ENCODE data around the gene SETD1A. TPM values are rescaled to one million over a fixed set of nuclear protein-coding genes. Genes with fewer than 3 reads are reported as not detected.

Gene SETD1A
- total and polyA plus RNA-seq, 5 donors from 2014 or later, result 0.33 to 35.2 (median 0.85) TPM

DNA sequence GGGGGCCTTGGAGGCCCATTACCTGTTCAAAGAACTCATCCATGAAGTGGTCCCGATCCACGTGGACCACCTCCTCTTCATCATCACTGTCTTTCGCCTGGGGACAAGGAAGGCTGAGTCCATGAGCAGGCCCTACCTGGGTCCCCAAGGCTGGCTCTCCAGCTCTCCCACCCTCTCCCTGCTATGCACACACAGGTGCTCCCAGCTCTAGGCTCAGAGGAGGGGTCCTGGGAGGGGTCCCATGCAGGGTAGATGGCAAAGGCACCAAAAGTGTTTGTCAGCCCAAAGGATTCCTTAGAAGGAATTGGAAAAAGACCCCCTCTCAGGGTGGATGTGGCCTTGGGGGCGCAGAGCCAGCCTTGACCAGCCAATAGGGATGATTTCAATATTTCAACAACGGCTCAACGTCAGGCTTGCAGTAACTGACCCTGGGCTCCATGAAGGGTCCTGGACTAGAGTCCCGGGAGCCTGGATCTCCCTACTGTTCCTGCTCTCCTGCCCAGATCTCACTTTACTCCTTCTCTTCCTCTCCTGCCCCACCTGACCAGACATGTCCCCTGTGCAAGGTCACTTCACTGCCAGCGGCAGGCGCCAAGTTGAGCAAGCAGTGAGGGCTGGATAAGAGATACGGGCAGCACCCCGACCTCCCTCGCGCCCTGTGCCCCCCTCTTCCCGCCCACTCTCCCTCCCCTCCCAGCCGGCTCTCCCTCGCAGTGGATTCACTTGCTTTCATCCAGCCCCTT lies 44.1 kb downstream of the SETD1A start:
- DNase-seq, result no peak
- H3K4me3 ChIP-seq (ENCODE audit: low read depth, low read length), result no peak overlapping the region
- H3K36me3 ChIP-seq (ENCODE audit: control insufficient read depth, insufficient read depth, low read length), result no peaks in the 10 kb centered on the region
- Mint-ChIP-seq H3K36me3 (no peaks in the 10 kb centered on the region), H3K4me1 (peaks cover 0 to 8% (median 0%) of the 10 kb centered on the region in 4 donors), H3K9me3 (no peaks in the 10 kb centered on the region), H3K27ac (no peak overlapping the region), H3K4me3 (no peak overlapping the region), H3K27me3 (peaks cover 20% of the 10 kb centered on the region)
- ATAC-seq (ENCODE audit: low read depth in 2 of 2), result no peak
- peaks cover 9% of the 10 kb centered on the region for H3K4me1 ChIP-seq (ENCODE audit: control insufficient read depth, insufficient read depth, low read length, poor library complexity, severe bottlenecking)
- H3K27me3 ChIP-seq (ENCODE audit: control insufficient read depth, insufficient read depth, low read length), result no peaks in the 10 kb centered on the region
- H3K27ac ChIP-seq (ENCODE audit: insufficient read depth, low read length, poor library complexity, severe bottlenecking), result no peak overlapping the region
- no peaks in the 10 kb centered on the region for H3K9me3 ChIP-seq (ENCODE audit: control insufficient read depth in 2 of 2, low read length in 2 of 2)

DNA sequence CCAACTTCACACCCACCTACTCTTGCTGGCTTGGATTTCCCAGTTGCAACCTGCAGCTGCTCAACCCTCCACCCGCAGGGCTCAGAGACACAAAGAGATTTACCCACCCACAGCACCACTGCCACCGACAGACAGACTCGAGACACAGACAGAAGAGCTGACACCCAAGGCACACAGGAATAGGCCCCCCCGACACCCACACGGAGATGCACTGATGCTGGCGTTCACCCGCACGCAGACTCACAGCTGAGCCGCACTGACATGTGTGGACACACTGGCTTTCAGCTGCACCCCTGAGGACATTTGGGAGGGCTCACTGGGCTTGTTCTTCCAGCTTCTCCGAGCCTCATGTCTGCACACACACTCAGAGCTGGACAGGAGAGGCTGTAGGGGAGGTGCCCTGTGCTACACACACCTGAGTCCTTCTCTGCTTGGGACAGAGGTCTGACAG lies 44.7 kb downstream of the SETD1A start:
- H3K9me3 ChIP-seq (ENCODE audit: control insufficient read depth in 2 of 2, low read length in 2 of 2), result no peaks in the 10 kb centered on the region
- Mint-ChIP-seq H3K4me1 (peaks cover 0 to 4% (median 0%) of the 10 kb centered on the region in 4 donors), H3K4me3 (no peak overlapping the region), H3K9me3 (no peaks in the 10 kb centered on the region), H3K27ac (peak overlapping the region in 1 of 3 donors; percentile 43), H3K27me3 (peaks cover 21% of the 10 kb centered on the region), H3K36me3 (no peaks in the 10 kb centered on the region)
- no peak overlapping the region for H3K27ac ChIP-seq (ENCODE audit: insufficient read depth, low read length, poor library complexity, severe bottlenecking)
- no peaks in the 10 kb centered on the region for H3K36me3 ChIP-seq (ENCODE audit: control insufficient read depth, insufficient read depth, low read length)
- ATAC-seq (ENCODE audit: low read depth in 2 of 2) (no peak), DNase-seq (no peak)
- no peak overlapping the region for H3K4me3 ChIP-seq (ENCODE audit: low read depth, low read length)
- no peaks in the 10 kb centered on the region for H3K27me3 ChIP-seq (ENCODE audit: control insufficient read depth, insufficient read depth, low read length)
- H3K4me1 ChIP-seq (ENCODE audit: control insufficient read depth, insufficient read depth, low read length, poor library complexity, severe bottlenecking), result peaks cover 4% of the 10 kb centered on the region

DNA sequence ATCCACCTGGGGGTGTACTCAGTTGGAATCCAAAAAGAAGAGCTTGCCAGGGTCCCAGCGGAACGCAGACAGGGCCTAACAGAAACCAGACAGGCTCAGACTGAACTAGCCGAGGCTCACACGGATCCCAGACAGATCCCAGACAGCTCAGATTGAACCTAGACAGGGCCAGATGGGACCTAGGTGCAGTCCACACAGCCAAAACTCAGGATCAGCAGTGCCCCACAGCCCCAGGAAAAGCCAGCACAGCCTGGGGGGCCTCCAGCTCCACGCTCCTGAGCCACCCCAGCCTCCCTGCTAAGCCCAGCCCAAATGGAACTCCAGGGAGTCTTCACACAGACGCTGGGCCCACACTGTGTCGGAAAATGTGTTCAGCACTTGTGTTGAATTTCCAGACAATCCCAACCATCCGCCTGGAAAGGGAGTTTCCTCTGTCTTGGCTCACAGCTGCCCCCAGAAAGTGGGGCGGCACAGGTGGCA lies 45.3 kb downstream of the SETD1A start:
- Mint-ChIP-seq H3K27ac (no peak overlapping the region), H3K4me3 (no peak overlapping the region), H3K4me1 (peaks cover 0 to 2% (median 0%) of the 10 kb centered on the region in 4 donors), H3K36me3 (no peaks in the 10 kb centered on the region), H3K27me3 (peaks cover 24% of the 10 kb centered on the region), H3K9me3 (no peaks in the 10 kb centered on the region)
- ATAC-seq (ENCODE audit: low read depth in 2 of 2), result no peak
- Histone ChIP-seq H3K9me3 (ENCODE audit: control insufficient read depth in 2 of 2, low read length in 2 of 2) (no peaks in the 10 kb centered on the region), H3K4me3 (ENCODE audit: low read depth, low read length) (no peak overlapping the region), H3K36me3 (ENCODE audit: control insufficient read depth, insufficient read depth, low read length) (no peaks in the 10 kb centered on the region), H3K27ac (ENCODE audit: insufficient read depth, low read length, poor library complexity, severe bottlenecking) (no peak overlapping the region), H3K4me1 (ENCODE audit: control insufficient read depth, insufficient read depth, low read length, poor library complexity, severe bottlenecking) (no peaks in the 10 kb centered on the region), H3K27me3 (ENCODE audit: control insufficient read depth, insufficient read depth, low read length) (no peaks in the 10 kb centered on the region)
- no peak for DNase-seq

DNA sequence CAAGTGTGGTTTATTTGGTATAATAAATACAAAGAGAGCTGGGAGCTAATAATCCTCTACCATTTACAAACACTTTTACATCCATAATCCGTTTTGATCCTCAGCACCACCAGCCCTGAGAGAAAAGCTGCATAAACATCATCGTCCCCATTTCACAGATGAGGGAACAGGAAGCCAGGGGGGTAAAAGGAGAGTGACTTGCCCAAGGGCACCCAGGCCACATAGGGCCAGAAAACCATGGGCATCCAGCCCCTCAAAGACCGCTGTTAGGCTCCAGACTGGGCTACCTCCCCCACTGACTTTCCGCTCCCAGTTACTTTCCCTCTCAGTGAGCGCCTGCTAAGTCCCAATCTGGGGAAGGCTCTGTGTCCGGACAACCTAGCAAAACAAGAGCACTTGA lies 46.2 kb downstream of the SETD1A start:
- Histone ChIP-seq H3K27me3 (ENCODE audit: control insufficient read depth, insufficient read depth, low read length) (no peaks in the 10 kb centered on the region), H3K9me3 (ENCODE audit: control insufficient read depth in 2 of 2, low read length in 2 of 2) (no peaks in the 10 kb centered on the region), H3K36me3 (ENCODE audit: control insufficient read depth, insufficient read depth, low read length) (no peaks in the 10 kb centered on the region), H3K4me1 (ENCODE audit: control insufficient read depth, insufficient read depth, low read length, poor library complexity, severe bottlenecking) (no peaks in the 10 kb centered on the region), H3K27ac (ENCODE audit: insufficient read depth, low read length, poor library complexity, severe bottlenecking) (no peak overlapping the region), H3K4me3 (ENCODE audit: low read depth, low read length) (no peak overlapping the region)
- Mint-ChIP-seq H3K4me3 (no peak overlapping the region), H3K9me3 (no peaks in the 10 kb centered on the region), H3K36me3 (no peaks in the 10 kb centered on the region), H3K27ac (peak overlapping the region in 1 of 3 donors; percentile 75), H3K4me1 (peaks cover 0 to 2% (median 0%) of the 10 kb centered on the region in 4 donors), H3K27me3 (peaks cover 21% of the 10 kb centered on the region)
- ATAC-seq (ENCODE audit: low read depth in 2 of 2), result no peak
- no peak for DNase-seq

DNA sequence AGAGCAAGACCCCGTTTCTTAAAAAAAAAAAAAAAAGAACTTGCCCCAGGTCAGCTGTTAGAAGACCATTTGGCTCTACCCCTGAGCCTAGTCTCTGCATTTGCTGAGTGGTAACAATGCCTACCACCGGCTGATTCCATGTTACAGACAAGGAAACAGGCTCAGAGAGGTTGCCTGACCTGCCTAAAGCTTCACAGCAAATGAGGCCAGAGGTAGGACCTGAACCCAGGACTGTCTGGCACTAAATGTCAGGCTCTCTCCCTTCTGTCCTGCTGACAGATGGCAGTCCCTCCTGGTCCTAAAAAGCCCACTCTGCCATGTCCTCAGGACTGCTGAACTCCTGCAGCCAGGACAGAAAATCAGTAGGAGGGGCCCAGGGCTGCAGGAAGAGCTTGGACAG lies 47.1 kb downstream of the SETD1A start:
- H3K36me3 ChIP-seq (ENCODE audit: control insufficient read depth, insufficient read depth, low read length), result no peaks in the 10 kb centered on the region
- no peaks in the 10 kb centered on the region for H3K9me3 ChIP-seq (ENCODE audit: control insufficient read depth in 2 of 2, low read length in 2 of 2)
- DNase-seq, result no peak
- H3K27ac ChIP-seq (ENCODE audit: insufficient read depth, low read length, poor library complexity, severe bottlenecking), result no peak overlapping the region
- no peak overlapping the region for H3K27ac Mint-ChIP-seq
- ATAC-seq (ENCODE audit: low read depth in 2 of 2), result no peak
- no peaks in the 10 kb centered on the region for H3K36me3 Mint-ChIP-seq
- H3K4me1 Mint-ChIP-seq, result peaks cover 0 to 3% (median 0%) of the 10 kb centered on the region in 4 donors
- H3K9me3 Mint-ChIP-seq, result no peaks in the 10 kb centered on the region
- H3K4me1 ChIP-seq (ENCODE audit: control insufficient read depth, insufficient read depth, low read length, poor library complexity, severe bottlenecking), result no peaks in the 10 kb centered on the region
- peaks cover 2% of the 10 kb centered on the region for H3K27me3 ChIP-seq (ENCODE audit: control insufficient read depth, insufficient read depth, low read length)
- H3K27me3 Mint-ChIP-seq, result peaks cover 30% of the 10 kb centered on the region
- no peak overlapping the region for H3K4me3 ChIP-seq (ENCODE audit: low read depth, low read length)
- no peak overlapping the region for H3K4me3 Mint-ChIP-seq

DNA sequence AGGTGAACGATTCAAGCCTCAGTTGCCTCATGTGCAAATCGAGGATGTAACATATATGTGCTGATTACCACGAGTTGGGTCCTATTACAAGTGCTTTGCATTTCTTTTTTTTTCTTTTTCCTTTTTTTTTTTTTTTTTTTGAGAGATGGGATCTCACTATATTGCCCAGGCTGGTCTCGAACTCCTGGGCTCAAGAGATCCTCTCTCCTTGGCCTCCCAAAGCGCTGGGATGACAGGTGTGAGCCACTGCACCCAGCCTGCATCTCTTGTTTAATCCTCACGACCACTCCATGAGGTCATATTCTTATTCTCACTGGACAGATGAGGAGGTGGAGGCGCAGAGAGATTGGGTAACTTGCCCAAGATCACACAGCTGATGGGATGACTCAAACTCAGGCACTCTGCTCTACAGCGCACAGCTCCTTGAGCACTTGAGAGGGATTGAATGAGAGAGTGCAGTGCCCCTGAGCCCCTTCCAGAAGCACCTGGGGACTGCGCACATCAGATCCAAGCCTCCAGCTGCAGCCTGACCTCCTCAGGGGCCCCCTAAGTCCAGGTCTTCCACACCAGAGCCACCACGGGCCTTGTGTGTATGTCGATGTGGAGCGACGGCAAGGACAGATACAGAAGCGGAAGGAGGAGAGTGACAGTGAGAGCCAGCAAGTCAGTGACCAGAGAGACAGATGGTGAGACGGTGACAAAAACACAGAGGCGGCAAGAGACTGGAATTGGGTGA lies 48.0 kb downstream of the SETD1A start:
- Histone ChIP-seq H3K27me3 (ENCODE audit: control insufficient read depth, insufficient read depth, low read length) (peaks cover 4% of the 10 kb centered on the region), H3K9me3 (ENCODE audit: control insufficient read depth in 2 of 2, low read length in 2 of 2) (no peaks in the 10 kb centered on the region), H3K36me3 (ENCODE audit: control insufficient read depth, insufficient read depth, low read length) (no peaks in the 10 kb centered on the region), H3K27ac (ENCODE audit: insufficient read depth, low read length, poor library complexity, severe bottlenecking) (no peak overlapping the region), H3K4me3 (ENCODE audit: low read depth, low read length) (no peak overlapping the region), H3K4me1 (ENCODE audit: control insufficient read depth, insufficient read depth, low read length, poor library complexity, severe bottlenecking) (peaks cover under 1% of the 10 kb centered on the region)
- no peak overlapping the region for H3K27ac Mint-ChIP-seq
- H3K36me3 Mint-ChIP-seq, result no peaks in the 10 kb centered on the region
- peak overlapping the region in 1 of 4 donors; percentile 27 for H3K4me3 Mint-ChIP-seq
- peaks cover 35% of the 10 kb centered on the region for H3K27me3 Mint-ChIP-seq
- H3K9me3 Mint-ChIP-seq, result no peaks in the 10 kb centered on the region
- no peak for ATAC-seq (ENCODE audit: low read depth in 2 of 2)
- DNase-seq, result no peak
- H3K4me1 Mint-ChIP-seq, result peaks cover 0 to 8% (median 0%) of the 10 kb centered on the region in 4 donors

DNA sequence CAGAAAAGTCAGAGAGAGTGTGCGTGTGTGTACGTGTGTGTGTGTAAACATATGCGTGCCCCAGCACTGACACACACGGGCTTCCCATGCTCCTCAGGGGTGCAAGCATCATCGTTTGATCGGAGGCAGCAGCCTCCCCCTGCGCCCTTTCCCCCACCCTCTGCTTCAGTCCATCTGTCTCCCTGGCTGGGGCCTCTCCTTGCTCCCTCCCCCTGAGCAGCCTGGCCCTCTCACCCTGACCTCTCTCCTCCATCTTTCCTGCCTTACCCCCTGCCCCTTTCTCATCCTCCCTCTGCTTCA lies 48.5 kb downstream of the SETD1A start:
- Mint-ChIP-seq H3K4me3 (no peak overlapping the region), H3K9me3 (no peaks in the 10 kb centered on the region), H3K36me3 (no peaks in the 10 kb centered on the region), H3K4me1 (peaks cover 0 to 11% (median 0%) of the 10 kb centered on the region in 4 donors), H3K27ac (no peak overlapping the region), H3K27me3 (peaks cover 35% of the 10 kb centered on the region)
- ATAC-seq (ENCODE audit: low read depth in 2 of 2) (no peak), DNase-seq (no peak)
- no peak overlapping the region for H3K27ac ChIP-seq (ENCODE audit: insufficient read depth, low read length, poor library complexity, severe bottlenecking)
- no peak overlapping the region for H3K4me3 ChIP-seq (ENCODE audit: low read depth, low read length)
- H3K4me1 ChIP-seq (ENCODE audit: control insufficient read depth, insufficient read depth, low read length, poor library complexity, severe bottlenecking), result peaks cover 6% of the 10 kb centered on the region
- no peaks in the 10 kb centered on the region for H3K9me3 ChIP-seq (ENCODE audit: control insufficient read depth in 2 of 2, low read length in 2 of 2)
- H3K27me3 ChIP-seq (ENCODE audit: control insufficient read depth, insufficient read depth, low read length), result peaks cover 4% of the 10 kb centered on the region
- no peaks in the 10 kb centered on the region for H3K36me3 ChIP-seq (ENCODE audit: control insufficient read depth, insufficient read depth, low read length)

Measured in CD4-positive, CD25-positive, alpha-beta regulatory T cell (primary cell).